Right lobe of liver (tissue), 4 donors: ENCODE results near the gene GTF2H4.

ENCODE experiments used
- POLR2A ChIP-seq: fragments of 450-650 bp; IDR thresholded peaks from one replicate; pipeline ENCODE4 v1.6.1; 2017; ENCODE audit warnings: antibody characterized with exemption, mild to moderate bottlenecking
- TF ChIP-seq, protein P1 (sequence below), 4 donors: fragments of 200-600 bp in 3 of 4; fragments of 450-650 bp in 1 of 4; IDR thresholded peaks; one replicate each; pipeline versions ENCODE4 v1.5.1 to v1.8.0; 2016 to 2022; ENCODE audit warnings: antibody characterized with exemption in 4 of 4, mild to moderate bottlenecking in 2 of 4
- donor health status: DM: no; HTN: no; CAD: no.
- donor health status: DM: no; HTN: no; CAD: no.
- donor health status: DM: no; HTN: yes; CAD: no.

DNA sequence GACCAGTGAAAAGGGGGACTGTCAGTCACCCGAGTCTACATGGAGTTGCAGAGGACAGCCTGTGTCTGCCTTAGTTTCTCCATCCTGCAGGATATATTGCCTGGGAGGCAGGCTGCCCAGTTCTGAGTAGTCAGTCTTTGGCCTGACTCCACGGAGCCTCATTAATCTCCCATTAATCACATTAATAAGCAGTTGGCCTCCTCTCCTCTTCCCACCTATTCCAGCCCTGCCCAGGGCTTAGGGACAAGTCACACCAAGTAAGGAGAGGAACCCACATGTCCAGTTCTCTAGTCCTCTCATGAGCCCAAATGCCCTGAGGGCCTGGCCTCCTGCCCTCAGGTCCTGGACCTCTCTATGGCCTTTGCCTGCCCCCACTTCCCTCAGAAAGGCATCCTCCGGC is 31.5 kb downstream of the GTF2H4 start:
- no peak for TF ChIP-seq POLR2A
- TF ChIP-seq, protein P1, sequence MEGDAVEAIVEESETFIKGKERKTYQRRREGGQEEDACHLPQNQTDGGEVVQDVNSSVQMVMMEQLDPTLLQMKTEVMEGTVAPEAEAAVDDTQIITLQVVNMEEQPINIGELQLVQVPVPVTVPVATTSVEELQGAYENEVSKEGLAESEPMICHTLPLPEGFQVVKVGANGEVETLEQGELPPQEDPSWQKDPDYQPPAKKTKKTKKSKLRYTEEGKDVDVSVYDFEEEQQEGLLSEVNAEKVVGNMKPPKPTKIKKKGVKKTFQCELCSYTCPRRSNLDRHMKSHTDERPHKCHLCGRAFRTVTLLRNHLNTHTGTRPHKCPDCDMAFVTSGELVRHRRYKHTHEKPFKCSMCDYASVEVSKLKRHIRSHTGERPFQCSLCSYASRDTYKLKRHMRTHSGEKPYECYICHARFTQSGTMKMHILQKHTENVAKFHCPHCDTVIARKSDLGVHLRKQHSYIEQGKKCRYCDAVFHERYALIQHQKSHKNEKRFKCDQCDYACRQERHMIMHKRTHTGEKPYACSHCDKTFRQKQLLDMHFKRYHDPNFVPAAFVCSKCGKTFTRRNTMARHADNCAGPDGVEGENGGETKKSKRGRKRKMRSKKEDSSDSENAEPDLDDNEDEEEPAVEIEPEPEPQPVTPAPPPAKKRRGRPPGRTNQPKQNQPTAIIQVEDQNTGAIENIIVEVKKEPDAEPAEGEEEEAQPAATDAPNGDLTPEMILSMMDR (IDR thresholded peaks at IDR 0.05), result no peak
